IMR-90 (cell line): ENCODE data around the gene GTF3C4. TPM values are rescaled to one million over a fixed set of nuclear protein-coding genes. Genes with fewer than 3 reads are reported as not detected.

ENCODE experiments used
- ATAC-seq: fragments of 200-7000 bp; cut with Tn5 transposase; 2 replicates; pipeline ENCODE4 v1.9.1; 2020; ENCODE audit warnings: low read depth, mild to moderate bottlenecking, moderate library complexity
- BruUV-seq: library from RNA; stranded (reverse); fragments of 400-500 nt; replicated peaks from 2 replicates; lab custom pipeline; 2021; lab: Mats Ljungman, UMichigan
- CTCF ChIA-PET: fragments of 300-600 bp; formaldehyde crosslinking; extraction: SDS; loops from one replicate; lab custom pipeline; 2021; ENCODE audit warnings: antibody characterized with exemption; lab: Yijun Ruan, JAX
- POLR2A ChIA-PET: fragments of 300-600 bp; sonication (Branson Sonifier 250); formaldehyde crosslinking; loops from one replicate; lab custom pipeline; 2022; ENCODE audit warnings: antibody characterized with exemption; ENCODE audit not compliant: unreplicated experiment; lab: Charles Lee
- DNase-seq: peaks from one replicate; pipeline ENCODE4 v3.0.0; 2013
- H2AFZ ChIP-seq: replicated peaks from 2 replicates; pipeline ENCODE3; 2013; ENCODE audit warnings: low read length, mild to moderate bottlenecking; ENCODE audit not compliant: poor library complexity
- H2AK5ac ChIP-seq: 2 replicates; pipeline ENCODE4 v1.6.1; 2013; ENCODE audit warnings: low read depth, low read length, inconsistent platforms
- H2AK9ac ChIP-seq: replicated peaks from 2 replicates; pipeline ENCODE3; 2013; ENCODE audit warnings: mild to moderate bottlenecking, low read depth, low read length, moderate library complexity; ENCODE audit not compliant: poor library complexity
- H2BK120ac ChIP-seq: 2 replicates; pipeline ENCODE4 v1.6.1; 2013; ENCODE audit warnings: low read depth, low read length, inconsistent platforms
- H2BK15ac ChIP-seq: 3 replicates; pipeline ENCODE4 v1.6.1; 2013; ENCODE audit warnings: low read depth, low read length, inconsistent platforms
- H2BK20ac ChIP-seq: 2 replicates; pipeline ENCODE4 v1.6.1; 2013; ENCODE audit warnings: low read depth, mild to moderate bottlenecking, inconsistent platforms, low read length, moderate library complexity
- H2BK5ac ChIP-seq: 2 replicates; pipeline ENCODE4 v1.6.1; 2013; ENCODE audit warnings: mild to moderate bottlenecking, low read depth, low read length, inconsistent platforms; ENCODE audit not compliant: poor library complexity, severe bottlenecking
- H3K14ac ChIP-seq: replicated peaks from 2 replicates; pipeline ENCODE4 v1.6.1; 2013; ENCODE audit warnings: low read depth, low read length, inconsistent platforms
- H3K18ac ChIP-seq: 2 replicates; pipeline ENCODE4 v1.6.1; 2013; ENCODE audit warnings: low read depth, low read length, control low read depth
- H3K23ac ChIP-seq: 2 replicates; pipeline ENCODE4 v1.6.1; 2013; ENCODE audit warnings: low read depth, low read length, inconsistent platforms
- H3K27ac ChIP-seq: 2 replicates; pipeline ENCODE4 v1.5.1; 2013; ENCODE audit warnings: mild to moderate bottlenecking, control low read depth, low read length; ENCODE audit not compliant: insufficient read depth
- H3K27me3 ChIP-seq: 2 replicates; pipeline ENCODE4 v1.6.1; 2013; ENCODE audit warnings: low read length; ENCODE audit not compliant: control insufficient read depth, insufficient read depth
- H3K36me3 ChIP-seq: 2 replicates; pipeline ENCODE4 v1.6.1; 2013; ENCODE audit warnings: low read length, mixed read lengths; ENCODE audit not compliant: control insufficient read depth, insufficient read depth
- H3K4ac ChIP-seq: 2 replicates; pipeline ENCODE4 v1.6.1; 2013; ENCODE audit warnings: low read depth, low read length, inconsistent platforms
- H3K4me1 ChIP-seq: 2 replicates; pipeline ENCODE4 v1.6.1; 2013; ENCODE audit warnings: low read length, mixed read lengths; ENCODE audit not compliant: control insufficient read depth, insufficient read depth
- H3K4me2 ChIP-seq: 2 replicates; pipeline ENCODE4 v1.6.1; 2013; ENCODE audit warnings: low read depth, mild to moderate bottlenecking, control low read depth, low read length, moderate library complexity
- H3K4me3 ChIP-seq: 2 replicates; pipeline ENCODE4 v1.5.1; 2013; ENCODE audit warnings: low read depth, mild to moderate bottlenecking, control low read depth, low read length, moderate library complexity; ENCODE audit not compliant: insufficient read depth
- H3K56ac ChIP-seq: 2 replicates; pipeline ENCODE4 v1.6.1; 2013; ENCODE audit warnings: low read length, inconsistent platforms; ENCODE audit not compliant: insufficient read depth; ENCODE audit errors: extremely low read depth
- H3K79me1 ChIP-seq, 2 experiments: 2 replicates each; pipeline ENCODE4 v1.6.1; 2013; ENCODE audit warnings: low read length in 2 of 2, inconsistent platforms in 1 of 2, low read depth in 1 of 2
- H3K9ac ChIP-seq: 2 replicates; pipeline ENCODE4 v1.6.1; 2013; ENCODE audit warnings: low read depth, low read length, control low read depth
- H3K9me1 ChIP-seq: 2 replicates; pipeline ENCODE4 v1.6.1; 2013; ENCODE audit warnings: low read length, inconsistent platforms; ENCODE audit not compliant: insufficient read depth
- H3K9me3 ChIP-seq: 2 replicates; pipeline ENCODE4 v1.6.1; 2013; ENCODE audit warnings: low read length; ENCODE audit not compliant: control insufficient read depth, insufficient read depth
- H4K20me1 ChIP-seq: 2 replicates; pipeline ENCODE4 v1.6.1; 2013; ENCODE audit warnings: low read length, inconsistent platforms; ENCODE audit not compliant: insufficient read depth
- H4K5ac ChIP-seq: 2 replicates; pipeline ENCODE4 v1.6.1; 2013; ENCODE audit warnings: mild to moderate bottlenecking, low read depth, low read length, control low read depth
- H4K8ac ChIP-seq, 2 experiments: 2 replicates each; pipeline ENCODE4 v1.6.1; 2013; ENCODE audit warnings: low read depth in 2 of 2, low read length in 2 of 2, control low read depth in 1 of 2, inconsistent platforms in 1 of 2
- H4K91ac ChIP-seq: 2 replicates; pipeline ENCODE4 v1.6.1; 2013; ENCODE audit warnings: low read depth, low read length, inconsistent platforms; ENCODE audit not compliant: insufficient read depth
- CEBPB ChIP-seq: IDR thresholded peaks from 2 replicates; pipeline ENCODE4 v1.6.1; 2012; ENCODE audit warnings: low read depth, low read length, improper control_type of control experiment
- CHD1 ChIP-seq: IDR thresholded peaks from 2 replicates; pipeline ENCODE4 v1.6.1; 2012; ENCODE audit warnings: low read depth, low read length, improper control_type of control experiment
- FOS ChIP-seq: fragments of 150-350 bp; IDR thresholded peaks from 2 replicates; pipeline ENCODE4 v1.6.1; 2016; ENCODE audit warnings: low read depth, low read length
- MAZ ChIP-seq: IDR thresholded peaks from 2 replicates; pipeline ENCODE4 v1.6.1; 2012; ENCODE audit warnings: low read depth, mild to moderate bottlenecking, low read length, improper control_type of control experiment, moderate library complexity, borderline replicate concordance
- POLR2A ChIP-seq: IDR thresholded peaks from 2 replicates; pipeline ENCODE4 v1.6.1; 2012; ENCODE audit warnings: mild to moderate bottlenecking, low read depth, low read length
- RAD21 ChIP-seq: IDR thresholded peaks from 2 replicates; pipeline ENCODE4 v1.6.1; 2012; ENCODE audit warnings: low read length, improper control_type of control experiment
- RFX5 ChIP-seq: IDR thresholded peaks from 2 replicates; pipeline ENCODE4 v1.8.0; 2012; ENCODE audit warnings: low read depth, mild to moderate bottlenecking, low read length, moderate library complexity
- WGBS, 2 experiments: methylation state at CpG; one replicate each; pipeline versions ENCODE4 v1.1.5 to v1.1.7; 2013; ENCODE audit warnings: missing lambda C conversion rate in 2 of 2; ENCODE audit not compliant: insufficient read length in 1 of 2; ENCODE audit errors: extremely low coverage in 2 of 2; 5-methylcytosine and 5-hydroxymethylcytosine counted together
- dilution Hi-C: fragments of 300-500 bp; cut with HindIII; formaldehyde crosslinking; loops from one replicate; pipeline ENCODE4 v1.14.3; 2018; ENCODE audit warnings: low sequenced_read_pairs; ENCODE audit not compliant: unreplicated experiment
- in situ Hi-C: fragments of 300-500 bp; cut with MboI; formaldehyde crosslinking; loops from 3 replicates; pipeline ENCODE4 v1.14.3; 2019; ENCODE audit warnings: low sequenced_read_pairs, inconsistent platforms, mixed read lengths
- intact Hi-C: fragments of 100-400 bp; cut with micrococcal nuclease; formaldehyde crosslinking; loops from 2 replicates; pipeline ENCODE4 v1.10.0; 2022
- polyA plus RNA-seq, 3 experiments: library from polyadenylated mRNA; depleted of rRNA; stranded (reverse); fragments of >200 nt; gene quantifications; 2 replicates each; pipeline ENCODE4 v1.2.3, GENCODE V29; 2012; ENCODE audit warnings: low replicate concordance in 1 of 3
- total RNA-seq: library from RNA; depleted of rRNA; stranded (reverse); fragments of >200 nt; gene quantifications from 2 replicates; pipeline ENCODE4 v1.2.3, GENCODE V29; 2012

Gene GTF3C4
- total and polyA plus RNA-seq, 2 of the 4 experiments (the other 2 are of a cell fraction) = 4.7 to 16.5 TPM

DNA sequence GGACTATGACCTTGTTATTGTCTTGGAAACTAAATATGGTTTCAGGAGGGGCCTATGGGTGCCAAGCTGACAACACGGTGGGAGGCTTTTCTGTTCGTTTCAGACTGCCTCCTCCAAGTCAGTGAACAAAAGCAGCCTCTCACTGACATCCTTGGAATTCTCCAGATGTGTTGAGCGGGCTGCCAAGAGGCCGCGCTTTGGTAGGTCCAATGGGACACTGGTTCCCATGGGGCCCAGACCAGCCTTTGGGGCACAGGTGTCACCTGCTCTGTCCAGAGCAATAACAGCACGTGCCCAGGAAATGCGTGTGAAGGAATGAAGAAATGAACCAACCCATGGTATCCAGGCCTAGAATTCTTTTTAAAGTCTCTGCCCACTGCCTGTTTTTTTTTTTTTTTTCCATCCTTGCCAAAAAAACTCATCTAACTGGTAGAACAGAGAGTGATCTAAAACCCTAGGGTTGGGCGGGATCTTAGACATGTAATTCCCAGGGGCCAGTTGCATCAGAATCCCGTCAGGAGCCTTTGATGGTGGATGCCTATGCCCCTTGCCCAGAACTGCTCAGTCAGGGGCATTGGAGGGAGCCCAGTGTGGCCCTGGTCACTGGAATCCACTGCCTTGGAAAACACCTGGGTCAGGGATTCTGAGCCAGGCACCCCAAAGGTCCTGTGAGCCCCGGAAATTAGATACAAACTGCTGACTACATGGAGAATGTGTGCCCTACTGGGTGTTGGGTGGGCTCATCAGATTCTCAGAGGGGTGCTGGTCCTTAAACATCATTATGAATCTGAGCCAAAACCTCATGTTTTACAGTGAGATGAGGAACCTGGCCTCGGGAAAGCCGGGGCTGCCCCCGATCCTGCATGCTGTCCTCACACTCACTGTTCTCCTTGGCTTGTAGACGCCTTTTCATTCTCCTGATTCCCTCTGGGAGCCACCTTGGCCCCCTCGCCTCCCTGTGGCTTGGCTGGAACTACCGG is 60.1 kb downstream of the GTF3C4 start:
- Histone ChIP-seq H2AK5ac (no peak overlapping the region), H2AFZ (no peak overlapping the region), H3K4me3 (no peak overlapping the region), H3K4ac (no peak overlapping the region), H3K36me3 (no peaks in the 10 kb centered on the region), H3K23ac (no peak overlapping the region), H3K9ac (no peak overlapping the region), H2BK15ac (no peak overlapping the region), H3K27me3 (peaks cover 43% of the 10 kb centered on the region), H3K9me3 (no peaks in the 10 kb centered on the region), H4K8ac (no peak overlapping the region), H2BK5ac (no peak overlapping the region), H4K5ac (no peak overlapping the region), H3K4me1 (no peaks in the 10 kb centered on the region), H4K20me1 (no peaks in the 10 kb centered on the region), H3K79me1 (no peaks in the 10 kb centered on the region), H3K18ac (no peak overlapping the region), H4K91ac (no peak overlapping the region), H2BK20ac (no peak overlapping the region), H2AK9ac (no peak overlapping the region), H3K27ac (no peak overlapping the region), H3K14ac (no peak overlapping the region), H3K56ac (no peak overlapping the region), H2BK120ac (no peak overlapping the region), H3K9me1 (no peaks in the 10 kb centered on the region), H3K4me2 (no peak overlapping the region)
- no TSS peak for BruUV-seq
- TF ChIP-seq MAZ (no peak), CHD1 (no peak), RAD21 (no peak), FOS (no peak), RFX5 (no peak), POLR2A (no peak), CEBPB (no peak)
- DNase-seq (no peak), ATAC-seq (no peak)
- dilution Hi-C loops (no loop called here), in situ Hi-C loops (no loop called here), intact Hi-C loops (no loop called here)
- ChIA-PET POLR2A (no interaction called here), CTCF (no interaction called here)
- 74% methylated on average over 4 of the region's 16 CpGs; no CpG with 5 or more reads in 1 of the 2 experiments for WGBS, 2 experiments
